NOMO-1 treated with dmso at 0.1 percent for 144 hours (cell line): ENCODE results near the gene MESD.

ENCODE experiments used
- DNase-seq: peaks from one replicate; lab custom pipeline; 2025; ENCODE audit not compliant: unreplicated experiment; lab: John Stamatoyannopoulos, UW

The MESD gene

DNA sequence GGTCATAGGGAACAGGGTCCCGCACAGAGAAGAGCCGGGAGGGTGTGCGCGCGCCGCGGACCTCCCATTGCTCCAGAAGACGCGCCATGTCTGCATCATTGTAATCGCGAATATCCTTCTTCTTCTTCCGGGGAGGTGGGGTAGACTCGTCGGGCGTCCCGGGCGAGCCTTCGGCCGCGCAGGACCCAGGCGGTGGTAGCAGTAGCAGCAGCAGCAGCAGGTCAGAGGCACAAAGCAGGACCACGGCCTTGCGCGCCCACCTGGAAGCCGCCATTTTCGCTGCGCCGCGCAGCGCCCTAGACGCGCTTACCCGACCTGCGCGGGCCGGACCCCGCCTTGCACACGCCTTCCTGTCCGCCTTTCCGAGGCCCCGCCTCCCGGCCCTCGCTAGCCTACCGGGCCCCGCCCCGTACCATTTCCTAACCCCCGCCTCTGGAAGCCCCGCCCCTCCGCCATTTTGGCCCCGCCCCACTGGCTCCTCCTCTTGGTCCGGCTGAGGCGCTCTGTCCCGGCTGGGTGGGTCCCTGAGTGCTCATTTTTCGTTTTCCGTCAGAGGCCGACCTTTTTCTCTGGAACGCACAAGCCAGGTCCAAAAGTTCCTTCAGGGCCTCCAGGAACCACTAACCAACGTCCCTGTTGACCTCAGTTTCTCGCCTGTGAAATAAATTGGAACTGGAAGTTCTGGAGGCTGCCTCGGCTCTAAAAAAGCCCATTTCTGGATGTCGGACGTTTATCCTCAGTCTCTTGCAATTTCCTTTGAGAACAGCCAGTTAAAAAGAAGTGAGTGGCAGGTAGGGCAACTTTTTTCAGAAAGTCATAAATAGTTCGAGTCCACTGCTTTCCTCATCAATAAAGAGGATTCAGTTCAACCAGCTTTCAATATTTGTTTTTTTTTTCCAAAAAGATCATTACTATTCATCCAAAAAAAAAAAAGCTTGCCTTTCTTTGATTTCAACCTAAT lies at the start of gene MESD:
Gene MESD, minus strand, starts transcription at position 302 of the 961 bp plus-strand sequence. Its CDS starts 28 bp downstream, at position 274.
- DNase-seq = peak; percentile 96

DNA sequence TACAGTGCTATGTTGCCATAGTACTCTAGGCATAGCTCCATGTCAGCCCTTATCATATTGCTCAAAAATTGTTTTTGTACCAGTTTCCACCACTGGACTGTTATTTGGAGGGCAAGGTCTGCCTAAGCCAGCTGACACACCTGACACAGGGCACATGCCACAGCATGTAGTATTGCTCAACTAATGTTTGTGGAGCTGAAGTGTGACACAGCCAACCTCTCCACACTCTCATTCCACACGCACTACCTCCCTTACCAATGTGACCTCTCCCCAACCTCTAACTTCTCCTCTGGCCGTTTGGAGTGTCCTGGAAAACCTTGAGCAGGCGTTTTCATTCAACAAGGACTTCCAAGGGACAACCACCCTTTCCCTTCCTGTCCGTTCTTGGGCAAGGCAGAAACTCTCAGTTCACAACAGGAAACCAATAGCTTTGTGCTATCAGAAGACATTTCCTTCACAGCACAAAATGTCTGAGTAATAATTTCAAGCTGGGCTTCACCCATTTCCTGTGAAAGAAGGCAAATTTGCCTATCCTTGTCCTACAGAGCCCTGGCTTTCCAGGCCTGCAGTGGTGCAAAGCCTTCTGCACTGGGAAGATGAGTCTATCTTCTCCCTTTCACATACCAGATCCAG lies 49.5 kb upstream of the MESD start:
- no peak for DNase-seq

DNA sequence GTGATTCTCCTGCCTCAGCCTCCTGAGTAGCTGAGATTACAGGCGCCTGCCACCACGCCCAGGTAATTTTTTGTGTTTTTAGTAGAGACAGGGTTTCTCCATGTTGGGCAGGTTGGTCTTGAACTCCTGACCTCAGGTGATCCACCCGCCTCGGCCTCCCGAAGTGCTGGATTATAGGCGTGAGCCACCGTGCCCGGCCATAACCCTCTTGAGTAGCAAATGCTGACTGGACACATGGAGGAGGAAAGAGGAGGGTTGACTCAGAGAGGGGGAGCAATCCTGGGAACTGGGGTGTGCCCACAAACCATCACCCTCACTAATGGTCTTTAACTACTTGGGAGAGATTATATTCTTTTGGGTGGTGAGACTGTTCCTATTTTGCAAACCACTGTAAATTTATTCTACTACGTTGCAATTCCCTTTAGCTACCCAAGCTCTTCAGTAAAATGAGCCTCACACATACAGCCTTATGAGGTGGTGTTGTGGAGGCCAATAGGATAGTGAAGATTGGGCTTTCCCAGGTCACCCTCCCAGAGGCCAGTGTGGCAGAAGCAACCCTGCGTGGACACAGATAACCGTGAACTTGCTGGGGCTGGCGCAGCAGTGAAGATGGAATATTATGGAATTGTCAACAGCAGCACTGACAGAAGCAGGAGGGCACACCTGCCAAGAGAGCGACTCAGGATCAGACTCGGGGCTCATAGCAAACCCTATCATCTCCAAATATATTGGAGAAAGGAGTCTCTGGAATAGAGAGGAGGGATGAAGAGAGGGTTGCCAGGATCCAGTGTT lies 48.5 kb upstream of the MESD start:
- no peak for DNase-seq

DNA sequence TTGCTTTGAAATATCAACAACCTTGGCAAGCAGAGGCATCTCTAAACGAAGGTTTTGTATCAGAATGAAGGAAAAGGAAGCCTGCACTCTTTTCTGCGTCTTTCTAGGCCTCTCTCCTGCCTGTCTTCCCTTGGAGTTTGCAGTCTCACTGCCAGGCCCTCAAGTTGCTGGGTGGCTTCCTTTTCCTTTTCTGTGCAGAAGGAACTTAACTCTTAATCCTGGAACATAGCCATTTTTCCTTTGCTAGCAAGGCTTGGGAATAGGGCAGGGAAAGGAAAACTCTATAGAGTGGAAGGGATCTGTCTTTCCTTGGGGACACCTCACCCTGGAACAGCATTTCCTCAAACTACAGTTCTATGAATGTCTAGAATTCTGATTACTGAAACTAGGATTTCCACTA lies 43.9 kb upstream of the MESD start:
- no peak for DNase-seq

DNA sequence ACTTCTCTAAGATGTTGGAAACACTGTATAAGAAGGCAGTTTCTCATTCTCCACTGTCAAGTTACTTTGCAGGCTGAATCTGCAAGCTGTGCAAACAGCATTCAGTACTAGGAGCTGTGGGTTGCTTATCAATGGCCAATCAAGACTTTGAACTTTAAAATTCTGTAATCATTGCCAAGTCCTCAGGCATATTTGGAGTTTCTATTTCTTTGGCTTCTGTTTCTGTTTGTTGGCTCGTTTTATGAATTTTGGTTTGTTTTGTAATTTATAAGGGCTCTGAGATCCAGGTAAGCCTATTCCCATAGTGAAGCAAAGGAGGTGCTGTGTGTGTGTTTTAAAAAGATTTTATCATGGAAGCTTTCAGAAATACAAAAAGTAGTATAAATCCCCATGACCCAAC lies 43.2 kb upstream of the MESD start:
- DNase-seq = no peak

DNA sequence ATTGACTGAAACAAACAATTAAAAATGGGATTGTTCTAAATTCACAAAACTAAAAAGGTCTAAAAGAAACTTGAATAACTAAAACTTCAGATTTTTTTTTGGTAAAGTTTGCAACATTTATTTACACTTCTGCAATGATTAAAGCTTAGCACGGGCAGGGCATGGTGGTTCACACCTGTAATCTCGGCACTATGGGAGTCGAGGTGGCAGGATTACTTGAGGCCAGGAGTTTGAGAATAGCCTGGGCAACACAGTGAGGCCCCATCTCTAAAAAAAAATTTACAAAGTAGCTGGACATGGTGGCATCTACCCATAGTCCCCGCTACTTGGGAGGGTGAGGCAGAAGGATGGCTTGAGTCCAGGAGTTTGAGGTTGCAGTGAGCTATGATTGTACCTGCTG lies 42.7 kb upstream of the MESD start:
- DNase-seq = no peak

DNA sequence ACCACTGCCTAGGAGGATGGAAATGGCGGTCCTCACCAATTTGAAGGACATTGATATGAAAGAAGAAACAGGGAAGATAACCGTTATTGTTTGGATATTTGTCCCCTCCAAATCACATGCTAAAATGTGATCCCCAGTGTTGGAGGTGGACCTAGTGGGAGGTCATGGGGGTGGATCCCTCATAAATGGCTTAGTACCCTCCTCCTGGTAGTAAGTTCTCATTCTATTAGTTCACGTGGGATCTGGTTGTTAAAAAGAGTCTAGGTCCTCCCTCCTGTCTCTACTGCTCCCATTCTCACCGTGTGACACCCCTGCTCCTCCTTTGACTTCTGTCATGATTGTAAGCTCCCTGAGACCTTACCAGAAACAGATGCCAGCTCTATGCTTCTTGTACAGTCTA lies 41.6 kb upstream of the MESD start:
- no peak for DNase-seq

DNA sequence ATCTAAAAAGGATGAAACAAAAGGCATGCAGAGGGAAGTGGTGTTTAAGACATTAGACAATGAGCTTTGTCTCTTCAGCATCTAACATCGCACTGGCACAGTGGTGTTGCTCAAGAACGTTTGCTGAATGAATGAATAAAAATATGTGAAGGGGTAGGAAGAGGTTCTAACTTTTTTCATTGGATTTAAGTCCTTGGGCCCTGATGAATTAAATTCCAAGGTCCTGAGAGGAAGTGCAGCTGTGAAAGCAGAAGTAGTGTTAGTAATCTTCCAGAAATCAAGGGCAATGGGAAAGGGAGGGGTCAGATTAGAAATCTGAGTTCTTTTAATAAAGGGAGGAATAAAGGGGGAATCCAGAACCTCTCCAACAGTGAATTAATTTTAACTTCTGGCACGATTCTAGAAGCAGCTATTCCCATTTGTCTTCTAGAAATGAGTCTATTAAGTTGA lies 40.7 kb upstream of the MESD start:
- peak; percentile 5 for DNase-seq

DNA sequence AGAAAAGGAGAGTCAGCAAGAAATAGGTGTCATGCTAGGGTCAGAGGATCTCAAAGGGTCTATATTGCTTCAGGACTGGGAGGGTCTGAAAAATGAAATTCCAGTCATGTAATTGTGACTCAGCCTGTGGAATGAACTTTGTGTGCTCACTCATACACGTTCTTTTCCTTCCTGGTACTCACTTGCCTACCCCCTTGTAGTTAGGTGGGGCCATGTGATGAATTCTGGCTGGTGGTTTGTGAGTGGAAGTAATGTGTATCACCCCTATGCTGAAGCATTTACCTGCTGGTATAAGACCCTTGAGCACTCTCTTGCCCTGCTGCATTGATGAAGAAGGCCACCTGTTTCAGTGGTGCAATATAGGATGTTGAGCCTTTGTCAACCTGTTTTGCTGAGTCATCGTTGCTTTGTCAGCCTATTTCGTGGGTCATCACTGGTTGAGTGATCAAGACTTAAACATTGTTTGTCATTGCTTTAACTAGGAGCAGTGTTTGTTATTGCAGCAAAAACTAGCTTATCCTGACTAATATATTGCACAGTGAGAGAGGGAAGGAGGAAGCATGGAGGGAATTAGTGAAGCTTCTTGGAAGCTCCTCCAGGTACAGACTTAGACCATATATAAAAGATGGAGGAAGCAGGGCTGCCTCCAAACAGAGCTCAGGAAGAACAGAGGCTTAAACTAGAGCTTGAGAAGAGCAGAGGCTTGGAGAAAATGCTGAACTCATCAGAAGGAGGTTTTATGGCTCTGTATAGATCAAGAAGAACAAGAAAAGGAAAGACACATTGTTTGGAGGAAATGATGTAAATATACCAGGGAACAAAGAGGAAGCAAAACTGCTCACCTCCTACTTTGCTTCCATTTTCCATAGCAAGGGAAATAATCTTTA lies 40.0 kb upstream of the MESD start:
- no peak for DNase-seq

DNA sequence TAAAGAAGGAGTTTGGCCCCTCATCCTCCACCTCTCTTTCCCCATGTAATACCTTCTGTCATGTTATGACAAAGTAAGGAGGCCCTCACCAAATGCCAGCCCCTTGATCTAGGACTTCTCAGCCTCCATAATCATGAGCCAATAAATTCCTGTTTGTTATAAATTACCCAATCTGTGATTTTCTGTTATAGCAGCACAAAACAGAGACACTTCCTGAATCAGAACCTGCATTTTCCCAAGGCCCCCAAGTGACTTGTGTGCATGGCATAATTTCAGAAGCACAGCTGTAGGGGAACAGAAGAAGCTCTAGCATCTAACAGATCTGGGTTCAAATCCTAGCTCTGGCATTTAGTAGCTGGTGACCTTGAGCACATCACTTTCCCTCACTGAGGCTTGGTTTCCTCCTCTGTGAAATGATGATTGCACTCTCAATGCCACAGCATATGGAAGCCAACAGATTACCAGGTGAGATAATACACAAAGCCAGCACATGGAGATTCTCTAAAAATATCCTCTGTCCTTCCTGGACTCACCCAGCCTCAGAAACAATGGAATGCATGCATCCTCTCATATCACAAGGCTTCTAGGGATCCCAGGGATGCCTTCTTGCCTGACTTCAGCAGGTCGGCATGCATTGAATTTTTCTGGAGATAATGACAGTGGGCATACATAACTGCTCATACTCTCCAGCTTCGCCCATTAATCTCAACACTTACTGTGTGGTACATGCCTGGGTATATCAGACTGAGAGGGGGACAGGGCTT lies 37.4 kb upstream of the MESD start:
- DNase-seq = no peak

DNA sequence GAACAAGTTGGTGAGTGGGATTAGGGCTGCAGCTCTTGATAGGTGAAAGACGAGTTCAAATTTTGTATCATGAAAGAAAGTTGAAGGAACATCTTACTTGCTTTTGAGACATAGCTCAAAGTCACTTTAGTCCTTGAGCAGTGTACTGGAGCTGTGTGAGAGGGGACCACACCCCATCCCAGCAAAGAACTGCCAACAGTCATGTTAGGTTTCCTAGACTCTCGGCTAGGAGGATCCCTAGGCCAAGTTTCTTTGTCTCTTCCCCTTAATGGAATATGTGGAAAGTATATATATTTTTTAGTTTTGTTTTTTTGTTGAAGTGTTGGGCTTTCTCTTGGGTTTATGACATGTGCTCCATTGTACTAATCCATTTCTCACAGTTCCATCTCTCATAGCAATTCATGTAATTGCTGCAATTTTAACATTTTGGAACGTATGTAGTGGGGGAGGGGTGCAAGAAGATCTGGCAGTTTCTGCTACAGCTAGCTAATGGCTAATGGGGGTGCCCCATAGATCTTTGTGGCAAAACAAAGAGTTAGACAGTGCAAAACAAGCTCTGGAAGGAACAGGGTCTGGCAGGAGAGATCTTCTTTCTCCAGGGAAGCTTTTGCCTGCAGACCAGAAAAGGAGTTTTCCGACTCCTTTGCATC lies 36.2 kb upstream of the MESD start:
- no peak for DNase-seq

DNA sequence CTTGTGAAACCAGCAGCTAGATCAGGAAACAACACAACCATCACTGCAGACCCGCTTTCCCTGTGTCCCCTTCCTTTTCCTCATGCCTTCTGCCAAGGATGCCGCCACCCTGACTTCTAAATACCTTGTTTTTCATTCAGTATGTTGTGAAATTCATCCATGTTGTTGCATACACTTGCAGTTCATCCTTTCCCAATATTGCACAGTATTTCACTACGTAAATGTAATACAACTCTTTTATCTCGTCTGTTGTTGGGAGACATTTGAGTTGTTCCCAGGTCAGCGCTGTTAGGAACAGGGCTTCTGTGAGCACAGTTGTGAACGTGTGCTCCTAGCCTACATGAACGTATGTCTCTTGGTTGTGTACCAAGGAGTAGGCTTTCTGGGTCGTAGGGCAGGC lies 35.3 kb upstream of the MESD start:
- DNase-seq = no peak

DNA sequence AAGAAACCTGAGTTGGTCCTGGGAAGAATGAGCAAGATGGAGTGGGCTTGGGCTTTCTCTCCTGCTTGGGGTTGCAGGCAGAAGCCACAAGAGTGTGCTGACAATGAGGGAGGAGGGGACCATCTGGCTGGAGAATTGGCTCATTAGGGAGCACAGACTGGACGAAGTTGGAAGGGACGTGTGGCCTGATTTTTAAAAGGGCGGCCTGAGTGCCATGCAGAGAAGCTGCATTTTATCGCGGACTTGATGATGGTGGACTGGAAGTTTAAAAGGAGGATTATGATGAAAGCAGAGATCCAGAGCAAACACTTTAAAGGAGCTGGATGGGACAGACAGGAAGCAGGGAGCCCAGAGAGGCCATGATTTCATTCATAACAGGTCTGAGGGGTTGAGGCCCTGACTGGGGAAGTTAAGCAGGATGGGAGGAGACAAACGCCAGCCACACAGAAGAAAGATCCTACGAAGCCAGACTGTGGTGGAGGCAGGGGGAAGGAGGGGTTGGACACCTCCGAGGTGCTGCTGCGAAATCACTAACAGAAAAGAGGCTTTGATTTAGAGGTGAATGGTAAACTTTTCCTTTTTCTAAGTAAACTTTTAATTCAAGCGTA lies 34.8 kb upstream of the MESD start:
- peak; percentile 59 for DNase-seq

DNA sequence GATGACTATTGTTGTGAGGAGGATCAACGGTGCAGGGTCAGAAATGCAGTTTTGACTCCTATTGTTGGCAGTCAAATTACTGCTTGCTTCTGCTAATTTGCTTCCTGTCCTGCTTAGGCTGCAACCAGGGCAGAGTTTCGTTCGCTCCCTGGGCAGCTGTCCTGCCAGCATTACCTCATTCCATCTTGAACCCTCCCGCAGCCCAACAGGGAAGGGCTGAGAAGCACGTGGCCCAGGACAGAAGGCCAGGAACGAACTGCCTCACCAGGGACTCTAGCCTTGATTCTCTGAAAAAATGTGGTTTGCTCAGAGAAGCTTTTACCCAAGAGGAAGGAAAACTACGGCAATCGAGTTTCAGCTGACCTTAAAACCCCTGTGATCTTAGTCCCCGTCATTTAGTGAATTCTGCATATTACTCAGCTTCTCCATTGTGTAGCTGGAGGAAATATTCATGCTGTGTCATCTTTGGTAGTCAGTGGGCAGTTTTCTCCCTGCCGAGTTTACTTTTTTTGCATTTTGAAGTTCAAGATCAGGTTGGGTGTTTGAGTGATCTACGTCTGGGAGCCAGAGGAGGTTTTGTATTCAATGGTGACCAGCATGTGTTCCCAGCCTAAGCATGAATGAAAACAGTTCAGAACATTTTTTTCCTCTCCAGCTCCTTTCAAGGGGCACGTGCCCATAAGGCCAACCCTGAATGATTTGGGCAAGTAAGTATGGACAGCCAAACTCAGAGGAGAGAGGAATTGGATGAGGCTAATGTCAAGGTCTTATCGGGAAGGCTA lies 34.1 kb upstream of the MESD start:
- peak; percentile 81 for DNase-seq

DNA sequence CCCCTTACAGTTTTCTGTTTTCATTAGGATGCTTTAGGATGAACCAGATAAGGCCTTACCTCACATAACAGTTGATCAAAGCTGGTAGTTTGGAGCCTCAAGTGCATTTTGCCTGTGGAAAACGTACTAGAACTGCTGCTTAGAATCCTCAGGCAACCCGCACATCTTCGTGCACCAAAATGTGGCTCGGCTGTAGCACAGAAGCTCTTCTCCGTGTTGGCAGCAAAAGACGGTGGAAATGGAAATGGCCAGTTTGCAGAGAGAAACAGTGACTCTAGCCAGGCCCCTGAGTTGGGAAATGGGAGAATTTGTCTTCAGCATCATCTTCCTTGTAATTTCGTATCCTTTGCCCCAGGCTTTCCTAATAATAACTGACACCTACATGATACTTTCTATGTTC lies 31.7 kb upstream of the MESD start:
- DNase-seq = no peak

DNA sequence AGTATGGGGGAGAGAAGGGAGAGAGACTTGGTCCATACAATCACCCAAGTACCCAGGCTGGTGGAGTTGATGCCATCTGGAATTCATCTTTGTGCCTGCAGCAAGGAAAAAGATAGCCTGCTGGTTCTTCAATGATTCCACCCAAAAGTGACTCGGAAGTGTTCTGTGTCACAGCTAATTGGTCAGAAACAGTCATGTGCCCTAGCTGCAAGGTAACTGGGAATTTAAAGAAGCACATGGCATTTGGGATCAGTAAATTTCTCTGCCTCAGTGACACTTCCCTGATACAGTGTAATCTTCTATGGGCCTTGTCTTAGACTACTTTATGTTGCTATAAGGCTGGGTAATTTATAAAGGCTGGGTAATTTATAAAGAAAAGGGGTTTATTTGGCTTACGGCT lies 28.6 kb upstream of the MESD start:
- DNase-seq = no peak

DNA sequence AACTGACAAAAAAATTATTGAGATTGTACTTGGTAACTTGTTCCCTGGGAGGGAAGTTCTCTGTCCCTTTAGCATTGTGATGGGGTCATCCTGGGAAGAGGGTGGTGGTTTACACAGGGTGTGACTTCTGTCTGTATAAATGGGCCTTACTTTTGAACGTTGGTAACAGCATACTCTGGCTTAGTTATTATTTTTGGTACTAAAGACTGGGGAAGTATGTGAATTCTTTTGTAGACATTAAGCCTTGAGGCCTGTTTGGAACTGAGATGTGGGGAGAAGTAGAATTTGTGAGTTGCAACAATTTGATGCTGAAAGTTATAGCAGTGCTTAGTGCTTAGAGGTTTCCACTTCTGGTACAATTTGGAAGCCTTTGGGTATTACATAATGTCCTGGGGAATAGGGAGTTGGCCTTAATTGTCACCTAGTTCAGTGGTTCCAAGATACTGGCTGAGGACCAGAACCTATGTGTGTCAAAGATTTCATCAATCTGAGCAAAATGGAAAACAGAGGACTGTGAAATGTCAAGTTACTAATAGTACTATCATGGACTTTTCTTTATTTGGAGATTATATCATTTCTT lies 27.0 kb upstream of the MESD start:
- DNase-seq = no peak
